Mesendoderm (in vitro differentiated cells): ENCODE results near the gene CAPN11.

Experiments used
- DNase-seq: peaks from one replicate; pipeline ENCODE4 v3.0.0; 2013
- H2AK5ac ChIP-seq: 2 replicates; pipeline ENCODE4 v1.6.1; 2013; ENCODE audit warnings: low read length, inconsistent platforms
- H2BK120ac ChIP-seq: 2 replicates; pipeline ENCODE4 v1.6.1; 2013; ENCODE audit warnings: low read depth, mild to moderate bottlenecking, low read length, moderate library complexity, mixed read lengths
- H2BK15ac ChIP-seq: replicated peaks from 2 replicates; pipeline ENCODE4 v1.6.1; 2013; ENCODE audit warnings: low read depth, mild to moderate bottlenecking, moderate library complexity
- H2BK5ac ChIP-seq: 2 replicates; pipeline ENCODE4 v1.6.1; 2013; ENCODE audit warnings: low read length, inconsistent platforms
- H3K18ac ChIP-seq: 2 replicates; pipeline ENCODE4 v1.6.1; 2013; ENCODE audit warnings: mild to moderate bottlenecking, low read length, mixed read lengths
- H3K23ac ChIP-seq: one replicate; pipeline ENCODE4 v1.6.1; 2013; ENCODE audit warnings: low read length
- H3K27ac ChIP-seq: 2 replicates; pipeline ENCODE4 v1.5.1; 2013; ENCODE audit warnings: low read depth, mild to moderate bottlenecking, inconsistent platforms, low read length, moderate library complexity
- H3K27me3 ChIP-seq: 2 replicates; pipeline ENCODE4 v1.6.1; 2013; ENCODE audit warnings: low read length, control low read depth, mild to moderate bottlenecking, inconsistent platforms; ENCODE audit not compliant: insufficient read depth, poor library complexity
- H3K36me3 ChIP-seq: 2 replicates; pipeline ENCODE4 v1.6.1; 2013; ENCODE audit warnings: low read length, inconsistent platforms; ENCODE audit not compliant: control insufficient read depth, insufficient read depth
- H3K4ac ChIP-seq: one replicate; pipeline ENCODE4 v1.6.1; 2013; ENCODE audit warnings: low read depth, mild to moderate bottlenecking, low read length, moderate library complexity
- H3K4me1 ChIP-seq: 2 replicates; pipeline ENCODE4 v1.6.1; 2013; ENCODE audit warnings: low read depth, low read length, inconsistent platforms; ENCODE audit not compliant: control insufficient read depth
- H3K4me2 ChIP-seq: 2 replicates; pipeline ENCODE4 v1.6.1; 2013; ENCODE audit warnings: low read length
- H3K4me3 ChIP-seq: 2 replicates; pipeline ENCODE4 v1.5.1; 2013; ENCODE audit warnings: mild to moderate bottlenecking, low read length
- H3K56ac ChIP-seq: one replicate; pipeline ENCODE4 v1.6.1; 2013; ENCODE audit warnings: low read length
- H3K79me1 ChIP-seq: 2 replicates; pipeline ENCODE4 v1.6.1; 2013; ENCODE audit warnings: low read length, inconsistent platforms
- H3K79me2 ChIP-seq: 2 replicates; pipeline ENCODE4 v1.6.1; 2013; ENCODE audit warnings: mild to moderate bottlenecking, low read length; ENCODE audit not compliant: control insufficient read depth, insufficient read depth
- H3K9ac ChIP-seq: 2 replicates; pipeline ENCODE4 v1.6.1; 2013; ENCODE audit warnings: low read length, inconsistent platforms
- H4K5ac ChIP-seq: one replicate; pipeline ENCODE4 v1.6.1; 2013; ENCODE audit warnings: low read length
- H4K8ac ChIP-seq: one replicate; pipeline ENCODE4 v1.6.1; 2013; ENCODE audit warnings: low read depth, mild to moderate bottlenecking, control low read depth, low read length, moderate library complexity
- WGBS: extraction: QIAGEN DNeasy Blood & Tissue Kit; methylation state at CpG from one replicate; pipeline ENCODE4 v1.1.7; 2013; ENCODE audit warnings: low lambda C conversion rate, missing lambda C conversion rate; ENCODE audit not compliant: insufficient coverage; ENCODE audit errors: extremely low coverage; 5-methylcytosine and 5-hydroxymethylcytosine counted together

Gene CAPN11

GRCh38 chr6:44148306-44148705, 10.3 kb upstream of the CAPN11 start:
- no peak overlapping the region for H3K4me3 ChIP-seq
- no CpG with 5 or more reads among the region's 9 CpGs for WGBS
- no peaks in the 10 kb centered on the region for H3K36me3 ChIP-seq

GRCh38 chr6:44149369-44150012, 9.1 kb upstream of the CAPN11 start:
- Histone ChIP-seq H3K79me1 (no peaks in the 10 kb centered on the region), H3K36me3 (no peaks in the 10 kb centered on the region), H3K27ac (no peak overlapping the region), H4K5ac (no peak overlapping the region), H2BK15ac (no peak overlapping the region), H3K27me3 (no peaks in the 10 kb centered on the region), H3K4me3 (no peak overlapping the region), H3K4me2 (no peak overlapping the region), H3K4ac (no peak overlapping the region), H2BK120ac (no peak overlapping the region), H3K9ac (no peak overlapping the region), H2BK5ac (no peak overlapping the region), H4K8ac (no peak overlapping the region), H3K79me2 (no peaks in the 10 kb centered on the region), H2AK5ac (no peak overlapping the region), H3K18ac (no peak overlapping the region), H3K23ac (no peak overlapping the region), H3K56ac (no peak overlapping the region), H3K4me1 (no peaks in the 10 kb centered on the region)
- WGBS = no CpG with 5 or more reads among the region's 7 CpGs
- DNase-seq = no peak

More at GRCh38 chr6:44148306-44148705, 10.3 kb upstream of the CAPN11 start:
- Histone ChIP-seq H3K27ac (no peak overlapping the region), H3K18ac (no peak overlapping the region), H2BK5ac (no peak overlapping the region), H4K8ac (no peak overlapping the region), H3K4me1 (no peaks in the 10 kb centered on the region), H2BK15ac (no peak overlapping the region), H3K9ac (no peak overlapping the region), H2AK5ac (no peak overlapping the region), H3K79me2 (no peaks in the 10 kb centered on the region), H3K79me1 (no peaks in the 10 kb centered on the region), H3K23ac (no peak overlapping the region), H3K4me2 (no peak overlapping the region), H3K4ac (no peak overlapping the region), H3K27me3 (no peaks in the 10 kb centered on the region), H2BK120ac (no peak overlapping the region), H4K5ac (no peak overlapping the region), H3K56ac (no peak overlapping the region)
- no peak for DNase-seq

GRCh38 chr6:44150317-44150917, 8.2 kb upstream of the CAPN11 start:
- no peaks in the 10 kb centered on the region for H3K27me3 ChIP-seq
- no peak overlapping the region for H3K4ac ChIP-seq
- H3K4me1 ChIP-seq = no peaks in the 10 kb centered on the region
- H3K36me3 ChIP-seq = no peaks in the 10 kb centered on the region
- H3K56ac ChIP-seq = no peak overlapping the region
- DNase-seq = no peak
- H2BK15ac ChIP-seq = no peak overlapping the region
- no peak overlapping the region for H3K23ac ChIP-seq
- no peak overlapping the region for H3K18ac ChIP-seq
- no peaks in the 10 kb centered on the region for H3K79me1 ChIP-seq
- no peak overlapping the region for H3K27ac ChIP-seq
- no peak overlapping the region for H2AK5ac ChIP-seq
- WGBS = no CpG with 5 or more reads among the region's 3 CpGs
- no peak overlapping the region for H3K4me2 ChIP-seq
- no peak overlapping the region for H2BK5ac ChIP-seq
- H4K8ac ChIP-seq = no peak overlapping the region
- no peak overlapping the region for H4K5ac ChIP-seq
- H3K4me3 ChIP-seq = no peak overlapping the region
- H3K79me2 ChIP-seq = no peaks in the 10 kb centered on the region
- H3K9ac ChIP-seq = no peak overlapping the region
- H2BK120ac ChIP-seq = no peak overlapping the region

- Histone ChIP-seq H2BK120ac (no peak overlapping the region), H3K56ac (no peak overlapping the region), H3K9ac (no peak overlapping the region), H2BK5ac (no peak overlapping the region), H3K36me3 (no peaks in the 10 kb centered on the region), H3K4me3 (no peak overlapping the region), H3K79me1 (no peaks in the 10 kb centered on the region), H2AK5ac (no peak overlapping the region), H2BK15ac (no peak overlapping the region), H3K27ac (no peak overlapping the region), H4K5ac (no peak overlapping the region), H3K4me1 (no peaks in the 10 kb centered on the region), H3K79me2 (no peaks in the 10 kb centered on the region), H3K27me3 (no peaks in the 10 kb centered on the region), H3K23ac (no peak overlapping the region), H3K18ac (no peak overlapping the region), H4K8ac (no peak overlapping the region), H3K4ac (no peak overlapping the region), H3K4me2 (no peak overlapping the region)
- no CpG with 5 or more reads among the region's 31 CpGs for WGBS
- DNase-seq = peak; percentile 74
Measured at GRCh38 chr6:44151348-44152108, 7.1 kb upstream of the CAPN11 start.

- Histone ChIP-seq H3K4me2 (no peak overlapping the region), H2BK5ac (no peak overlapping the region), H3K4me1 (no peaks in the 10 kb centered on the region), H3K36me3 (no peaks in the 10 kb centered on the region), H3K9ac (no peak overlapping the region), H2AK5ac (no peak overlapping the region), H3K79me1 (no peaks in the 10 kb centered on the region), H4K8ac (no peak overlapping the region), H2BK15ac (no peak overlapping the region), H4K5ac (no peak overlapping the region), H2BK120ac (no peak overlapping the region), H3K18ac (no peak overlapping the region), H3K56ac (no peak overlapping the region), H3K4me3 (no peak overlapping the region), H3K27me3 (no peaks in the 10 kb centered on the region), H3K4ac (no peak overlapping the region), H3K27ac (no peak overlapping the region), H3K23ac (no peak overlapping the region), H3K79me2 (no peaks in the 10 kb centered on the region)
- WGBS = no CpG with 5 or more reads among the region's 8 CpGs
- no peak for DNase-seq
Measured at GRCh38 chr6:44152109-44152461, 6.5 kb upstream of the CAPN11 start.
